C4-2B (cell line): ENCODE data around the gene C3orf70.

Experiments used
- CTCF ChIP-seq: fragments of 450-650 bp; conservative IDR thresholded peaks from 2 replicates; pipeline ENCODE4 v1.5.1; 2017; ENCODE audit warnings: mild to moderate bottlenecking
- ZFX ChIP-seq: fragments of 450-650 bp; IDR thresholded peaks from 2 replicates; pipeline ENCODE4 v1.6.1; 2017

GRCh38 chr3:185187391-185187790 lies 34.5 kb upstream of the C3orf70 start:
- TF ChIP-seq ZFX: no peak
- no peak for TF ChIP-seq CTCF
